Measurements from ENCODE around the gene RIN2.
"Not testable (repeated sequence)": the region's sequence is repeated elsewhere in the genome, so short reads cannot be mapped to it uniquely, and the experiment has no call there.

Gene RIN2

DNA sequence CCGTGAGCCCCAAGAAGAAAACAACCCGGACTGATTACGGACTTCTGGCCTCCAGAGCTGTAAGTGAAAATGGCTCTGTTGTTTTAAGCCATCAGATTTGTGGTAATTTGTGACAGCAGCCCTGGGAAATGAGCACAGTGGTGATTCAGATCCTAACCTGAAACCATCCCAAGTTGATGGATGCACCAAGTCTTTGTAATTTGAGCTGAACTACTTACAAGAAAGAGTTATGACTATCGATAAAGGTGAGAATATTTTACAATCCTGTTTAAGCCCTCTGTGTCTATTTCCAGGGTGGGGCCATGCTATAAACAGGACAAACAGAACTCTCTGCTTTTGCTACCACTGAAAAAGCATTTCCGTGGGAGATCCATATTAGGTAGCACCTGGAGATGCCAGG is 19.1 kb upstream of the RIN2 start:
- DNase-seq = no peak

DNA sequence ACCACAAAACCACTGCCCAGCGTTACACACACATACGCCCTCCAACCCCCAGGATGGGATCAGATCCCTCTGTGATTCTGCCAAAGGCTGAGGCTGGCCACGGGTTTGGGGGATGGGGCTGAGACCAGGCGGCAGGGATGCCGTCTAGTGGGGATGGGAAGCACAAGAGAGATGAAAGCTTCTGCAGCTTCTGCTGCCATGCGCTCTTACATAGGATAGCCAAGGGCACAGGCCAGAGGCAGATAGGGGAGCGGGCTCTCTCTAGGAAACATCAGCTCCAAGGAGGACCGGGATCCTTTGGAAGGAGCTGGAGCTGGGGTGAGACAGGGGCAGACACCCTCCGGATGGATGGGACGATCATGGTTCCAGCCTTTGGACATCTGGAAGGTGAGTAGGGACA is 18.7 kb upstream of the RIN2 start:
- DNase-seq = no peak

DNA sequence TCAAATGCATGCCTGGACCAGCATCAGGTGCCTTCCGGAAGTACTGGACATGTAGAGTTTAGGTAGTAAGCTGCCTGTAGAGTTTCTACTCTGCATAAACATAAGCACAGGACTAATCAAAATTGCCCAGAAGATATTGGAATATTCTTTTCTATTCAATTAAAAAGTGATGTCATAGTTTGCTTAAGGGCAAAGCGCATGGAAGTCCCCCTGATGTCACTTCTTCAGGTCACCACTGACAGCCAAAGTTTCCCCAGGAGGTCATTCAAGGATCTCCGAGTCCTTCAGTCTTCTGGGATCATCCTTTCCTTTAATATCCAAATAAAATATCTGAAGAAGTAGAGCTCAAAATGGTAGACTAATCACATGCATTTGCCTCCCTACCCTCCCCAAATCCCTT is 17.5 kb upstream of the RIN2 start:
- DNase-seq = no peak

DNA sequence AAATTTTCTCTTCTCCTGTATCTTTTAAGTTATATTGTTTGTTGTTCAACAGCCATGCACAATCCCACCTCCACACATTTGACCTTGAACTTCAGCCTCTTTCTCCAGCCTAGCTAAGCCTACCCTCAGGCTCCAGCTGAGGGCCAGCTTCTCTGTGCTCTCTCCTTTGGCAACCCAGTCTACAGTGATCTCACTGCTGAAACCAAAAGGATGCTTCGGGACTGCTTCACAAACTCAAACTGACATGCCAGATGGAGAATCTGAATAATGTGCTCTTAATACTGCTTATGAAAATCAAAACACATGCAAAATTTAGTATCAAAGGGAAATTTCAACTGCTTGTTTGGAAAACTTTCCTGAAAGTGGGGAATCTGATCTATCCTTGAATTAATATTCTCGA is 16.1 kb upstream of the RIN2 start:
- no peak for DNase-seq

DNA sequence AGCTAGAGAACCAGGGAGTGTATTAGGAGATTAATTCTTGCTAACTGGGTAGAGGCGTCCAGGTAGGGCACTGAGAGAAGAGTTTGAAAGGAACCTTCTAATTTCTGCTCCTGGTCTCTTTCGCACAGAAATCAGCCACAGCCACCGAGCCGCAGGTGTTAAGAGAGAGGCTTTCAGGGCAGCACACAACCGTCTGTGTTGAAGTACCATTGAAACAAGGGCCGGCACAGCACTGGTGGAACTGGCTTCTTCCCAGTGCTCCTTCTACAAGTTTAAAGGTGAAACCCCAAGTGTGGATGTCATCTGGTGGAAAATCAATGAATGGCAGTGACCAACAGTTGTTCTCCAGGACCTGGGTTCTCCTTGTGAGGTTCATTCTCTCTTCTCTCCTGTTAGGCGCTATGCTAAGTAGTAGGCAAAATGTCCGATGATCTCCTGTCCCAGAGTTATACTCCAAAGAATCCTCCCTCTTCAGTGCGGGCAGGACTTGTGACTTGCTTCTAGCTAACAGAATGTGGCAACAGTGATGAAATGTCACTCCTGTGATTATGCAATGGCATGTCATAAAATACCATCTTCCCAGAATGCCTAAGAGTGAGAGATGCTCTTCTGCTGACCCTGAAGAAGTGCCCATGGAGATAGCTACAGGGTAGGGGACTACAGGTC is 15.0 kb upstream of the RIN2 start:
- no peak for DNase-seq

DNA sequence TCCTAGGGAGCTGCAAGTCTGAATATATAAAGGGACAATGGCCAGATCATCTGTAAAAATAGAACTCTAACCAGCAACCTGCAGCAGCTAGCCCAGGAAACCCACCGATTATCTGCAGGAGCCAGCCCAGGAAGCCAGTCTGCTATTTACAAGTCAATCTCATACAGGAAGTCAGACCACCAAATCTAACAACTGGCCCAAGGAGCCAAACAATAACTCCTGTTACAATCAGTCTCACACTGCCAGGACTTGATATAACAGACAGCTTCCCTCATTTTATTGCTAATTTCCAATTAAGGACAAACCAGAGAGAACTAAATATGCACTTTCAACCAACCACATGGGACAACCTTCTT is 14.4 kb upstream of the RIN2 start:
- DNase-seq = no peak

DNA sequence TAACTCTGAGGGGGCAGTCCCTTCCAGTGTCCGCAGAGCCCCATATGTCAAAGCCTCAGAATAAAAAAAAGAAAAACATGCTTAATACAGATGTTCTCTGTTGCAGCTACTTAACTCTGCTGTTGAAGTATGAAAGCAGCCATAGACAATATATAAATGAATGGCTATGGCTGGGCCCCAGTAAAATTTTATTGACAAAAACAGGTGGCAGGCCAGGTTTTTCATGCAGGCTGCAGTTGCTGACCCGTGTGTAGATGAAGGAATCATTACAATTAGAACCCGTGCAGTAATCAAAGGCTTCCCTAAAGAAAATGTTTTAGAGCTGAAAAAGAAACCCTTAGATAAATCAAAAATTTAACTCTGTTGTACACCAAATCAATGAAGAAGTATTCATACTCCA is 13.0 kb upstream of the RIN2 start:
- no peak for DNase-seq

DNA sequence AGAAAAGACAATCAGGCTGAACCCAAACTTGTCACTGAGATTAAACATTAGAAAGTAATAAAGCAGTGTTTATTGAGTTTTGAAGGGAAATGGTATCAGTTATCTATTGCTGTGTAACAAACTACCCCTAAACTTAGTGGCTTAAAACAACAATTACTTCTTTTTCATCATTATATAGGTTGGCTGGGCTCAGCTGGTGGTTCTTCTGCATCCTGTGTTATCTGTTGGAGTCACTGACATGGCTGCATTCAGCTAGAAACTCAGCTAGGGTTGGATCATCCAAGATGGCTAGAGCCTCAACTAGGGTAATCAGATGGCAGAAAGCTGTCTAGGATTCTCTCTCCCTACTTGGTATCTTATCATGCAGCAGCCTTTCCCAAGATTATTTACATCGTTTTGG is 12.5 kb upstream of the RIN2 start:
- DNase-seq = no peak

DNA sequence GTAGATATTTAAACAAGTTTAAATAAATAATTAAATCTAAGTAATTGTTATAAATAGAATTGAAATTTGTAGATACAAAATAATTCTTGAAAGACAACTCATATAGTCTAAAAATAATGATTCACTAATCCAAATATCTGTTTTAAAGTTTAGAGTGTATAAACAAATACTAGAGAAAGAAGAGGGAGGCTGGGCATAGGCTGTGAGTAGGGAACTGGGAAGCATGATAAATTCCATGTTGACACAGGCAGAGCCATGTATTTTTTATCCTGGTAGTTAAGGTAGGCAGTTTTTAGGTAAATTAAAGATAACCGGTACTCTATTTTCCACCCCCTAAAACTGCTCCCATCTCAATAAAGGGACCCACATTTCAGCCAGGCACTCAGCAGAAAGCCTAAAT is 11.7 kb upstream of the RIN2 start:
- DNase-seq = no peak

DNA sequence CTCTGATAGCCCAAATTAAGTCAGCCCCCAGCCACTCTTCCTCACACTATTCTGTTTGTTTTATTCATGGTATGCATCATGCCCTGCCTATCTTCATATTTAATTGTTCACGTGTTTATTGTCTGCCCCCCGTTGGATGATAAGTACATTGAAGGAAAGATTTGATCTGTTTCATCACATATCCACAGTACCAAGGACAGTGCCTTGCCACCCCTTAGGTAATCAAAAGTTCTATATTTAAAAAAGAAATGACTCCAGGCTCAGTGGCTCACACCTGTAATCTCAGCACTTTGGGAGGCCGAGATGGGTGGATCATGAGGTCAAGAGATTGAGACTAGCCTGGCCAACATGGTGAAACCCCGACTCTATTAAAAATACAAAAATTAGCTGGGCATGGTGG is 10.2 kb upstream of the RIN2 start:
- no peak for DNase-seq

DNA sequence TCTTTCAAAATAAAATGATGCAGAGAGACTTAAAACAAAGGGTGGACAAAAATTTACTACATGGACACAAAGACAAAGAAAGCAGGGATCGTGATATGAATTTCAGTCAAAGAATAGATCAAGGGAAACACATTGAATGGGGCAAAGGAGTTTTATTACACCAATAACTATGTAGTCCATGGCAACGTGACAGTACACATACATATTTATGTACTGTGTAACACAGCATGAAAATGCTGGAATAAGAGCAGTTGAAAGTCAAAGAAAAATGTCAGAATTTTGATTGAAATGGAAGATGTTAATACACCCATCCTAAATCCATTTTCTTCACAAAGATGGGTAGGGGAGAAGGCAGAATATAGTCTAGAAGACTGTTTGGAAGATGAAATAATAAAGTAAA is 9.4 kb upstream of the RIN2 start:
- DNase-seq = no peak

DNA sequence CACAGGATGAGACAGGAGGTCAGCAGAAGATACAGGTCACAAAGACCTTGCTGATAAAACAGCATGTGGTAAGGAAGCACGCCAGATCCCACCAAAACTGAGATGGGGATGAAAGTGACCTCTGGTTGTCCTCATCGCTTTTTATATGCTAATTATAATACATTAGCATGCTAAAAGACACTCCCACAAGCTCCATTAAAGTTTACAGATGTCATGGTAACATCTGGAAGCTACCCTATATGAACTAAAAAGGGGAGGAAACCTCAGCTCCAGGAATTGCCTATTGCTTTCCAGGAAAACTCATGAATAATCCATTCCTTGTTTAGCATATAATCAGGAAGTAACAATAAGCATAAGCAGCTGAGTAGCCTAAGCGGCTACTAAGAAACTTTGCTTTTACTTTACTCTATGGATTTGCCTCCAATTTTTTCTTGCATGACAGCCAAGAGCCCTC is 8.4 kb upstream of the RIN2 start:
- DNase-seq = no peak

DNA sequence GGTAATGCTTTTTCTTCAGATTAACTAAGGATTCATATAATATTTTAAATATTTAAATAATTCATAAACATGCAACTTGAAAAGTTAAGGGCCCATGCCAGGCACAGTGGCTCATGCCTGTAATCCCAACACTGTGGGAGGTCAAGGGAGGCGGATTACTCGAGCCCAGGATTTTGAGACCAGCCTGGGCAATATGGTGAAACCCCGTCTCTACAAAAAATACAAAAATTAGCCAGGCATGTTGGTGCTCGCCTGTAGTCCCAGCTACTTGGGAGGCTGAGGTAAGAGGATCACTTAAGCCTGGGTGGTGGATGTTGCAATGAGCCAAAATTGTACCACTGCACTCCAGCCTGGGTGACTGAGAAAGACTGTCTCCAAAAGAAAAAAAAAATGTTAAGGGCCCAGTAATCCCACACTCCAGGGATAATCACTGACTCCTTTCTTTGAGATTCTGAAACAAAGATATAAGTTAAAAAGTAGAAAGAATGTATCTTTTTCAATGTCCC is 7.9 kb upstream of the RIN2 start:
- DNase-seq = no peak

DNA sequence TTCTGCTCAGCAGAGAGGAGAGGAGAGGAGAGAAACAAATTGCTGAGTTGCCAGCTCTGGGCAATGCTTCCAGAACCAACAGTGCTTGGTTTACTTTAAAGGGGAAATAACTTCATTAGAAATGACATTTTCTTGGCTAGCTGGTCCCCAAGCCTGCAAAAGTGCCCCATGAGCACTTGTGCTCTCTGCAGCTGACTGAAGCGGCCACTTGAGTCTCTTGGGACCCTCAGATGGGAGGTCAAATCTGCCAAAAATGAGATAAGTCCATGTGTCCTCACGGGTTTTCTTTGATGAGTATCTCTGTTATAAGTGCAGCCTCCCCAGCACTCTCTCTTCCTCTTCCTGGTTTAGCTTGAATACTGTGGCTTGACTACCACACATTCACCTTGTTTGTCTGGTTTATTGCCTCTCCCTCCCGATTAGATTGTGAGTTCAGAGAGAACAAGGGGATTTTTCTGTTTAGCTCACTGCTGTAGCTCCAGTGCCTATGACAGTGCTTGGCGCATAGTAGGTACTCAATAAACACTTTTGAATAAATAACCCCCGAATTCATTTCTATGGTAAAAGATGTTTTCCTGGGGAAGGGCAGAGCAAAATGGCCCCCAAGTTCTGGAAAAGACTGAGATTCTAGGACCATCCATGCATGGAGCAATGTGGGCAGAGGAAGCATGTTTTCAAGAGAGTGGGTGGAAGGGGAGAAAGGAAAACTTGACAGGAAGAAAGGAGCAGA is 7.0 kb upstream of the RIN2 start:
- DNase-seq = no peak

DNA sequence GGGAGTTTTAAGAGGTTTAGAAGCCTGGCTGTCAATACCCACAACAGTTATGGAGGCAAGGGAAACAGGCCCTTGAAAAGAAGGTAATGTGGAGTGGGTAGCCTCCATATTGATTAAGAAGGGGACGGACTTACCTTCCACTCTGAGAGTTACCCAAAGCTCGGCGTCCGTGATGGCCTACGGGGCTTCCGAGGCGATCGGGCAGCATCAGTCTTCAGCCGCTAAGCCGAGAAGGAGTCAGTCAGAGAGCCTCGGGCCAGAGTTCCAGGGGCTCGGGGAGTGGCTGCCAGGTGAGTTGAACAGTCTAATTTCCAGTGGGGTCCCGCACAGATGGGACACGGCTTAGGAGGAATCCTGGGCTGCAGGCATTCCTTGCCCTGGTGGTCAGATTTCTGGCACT is 3.9 kb upstream of the RIN2 start:
- DNase-seq = not testable (repeated sequence)

DNA sequence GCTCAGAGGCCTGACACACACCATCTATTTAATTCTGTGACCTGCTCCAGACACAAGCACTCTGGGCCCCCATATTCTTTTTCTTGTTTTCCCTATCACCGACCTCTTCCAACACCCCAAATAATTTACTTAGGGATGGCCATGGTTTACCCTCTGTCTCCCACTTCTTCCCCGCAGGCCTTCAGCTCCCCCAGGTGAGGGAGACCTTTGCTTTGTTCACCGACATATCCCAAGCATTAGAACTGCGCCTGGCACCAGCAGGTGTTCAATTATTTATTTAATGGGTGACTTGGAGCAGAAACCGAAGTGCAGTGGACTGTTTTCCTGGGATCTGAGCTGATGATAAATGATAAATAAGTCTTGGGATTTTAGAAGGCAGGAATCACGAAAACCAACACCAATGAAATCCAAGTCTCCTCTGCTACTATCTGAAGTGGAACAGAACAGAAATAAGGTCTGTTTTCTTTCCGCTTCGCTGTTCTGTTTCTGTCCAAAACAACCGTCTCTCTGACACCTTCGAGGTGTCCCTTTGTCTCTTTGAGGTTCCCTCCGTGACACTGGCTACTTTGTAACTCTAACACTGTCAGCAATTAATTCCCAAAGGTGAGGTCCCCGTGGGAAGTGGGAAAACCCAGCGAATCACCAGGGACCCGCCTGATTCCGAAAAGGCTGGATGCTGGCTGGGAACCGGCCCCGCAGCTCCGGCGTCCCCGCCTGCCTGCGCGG is 1.1 kb upstream of the RIN2 start:
- DNase-seq = peak; percentile 73

DNA sequence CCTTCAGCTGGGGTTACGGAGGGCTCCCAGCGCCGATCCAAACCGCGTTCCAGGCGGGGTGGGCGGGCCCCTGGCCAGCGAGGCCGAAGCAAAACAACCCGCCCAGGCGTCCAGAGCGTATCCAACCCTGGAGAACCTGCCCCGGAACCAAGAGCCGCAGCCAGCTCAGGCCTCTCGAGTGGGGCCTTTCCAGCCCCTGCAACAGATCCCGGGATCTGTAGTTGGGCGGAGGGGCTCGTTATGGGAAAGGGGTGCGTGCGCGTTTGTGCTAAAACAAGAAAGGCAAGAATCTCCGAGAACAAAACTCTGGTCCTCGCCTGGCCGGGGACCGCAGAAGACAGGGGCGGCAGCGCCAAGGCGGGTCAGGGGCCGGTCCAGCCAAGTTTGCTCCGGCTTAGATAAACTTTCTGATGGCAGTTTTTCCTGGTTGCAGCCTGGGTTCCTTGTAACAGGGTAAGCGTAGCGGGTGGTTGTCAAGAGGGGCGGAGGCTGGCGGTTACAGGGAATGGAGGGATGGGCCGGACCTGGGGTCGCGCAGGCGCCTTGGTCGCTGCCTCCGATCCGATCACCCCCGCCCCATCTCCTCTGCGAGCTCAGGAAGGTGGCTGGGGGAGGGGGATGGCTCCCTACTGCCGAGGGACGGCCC is 448 bp upstream of the RIN2 start:
- peak; percentile 96 for DNase-seq

DNA sequence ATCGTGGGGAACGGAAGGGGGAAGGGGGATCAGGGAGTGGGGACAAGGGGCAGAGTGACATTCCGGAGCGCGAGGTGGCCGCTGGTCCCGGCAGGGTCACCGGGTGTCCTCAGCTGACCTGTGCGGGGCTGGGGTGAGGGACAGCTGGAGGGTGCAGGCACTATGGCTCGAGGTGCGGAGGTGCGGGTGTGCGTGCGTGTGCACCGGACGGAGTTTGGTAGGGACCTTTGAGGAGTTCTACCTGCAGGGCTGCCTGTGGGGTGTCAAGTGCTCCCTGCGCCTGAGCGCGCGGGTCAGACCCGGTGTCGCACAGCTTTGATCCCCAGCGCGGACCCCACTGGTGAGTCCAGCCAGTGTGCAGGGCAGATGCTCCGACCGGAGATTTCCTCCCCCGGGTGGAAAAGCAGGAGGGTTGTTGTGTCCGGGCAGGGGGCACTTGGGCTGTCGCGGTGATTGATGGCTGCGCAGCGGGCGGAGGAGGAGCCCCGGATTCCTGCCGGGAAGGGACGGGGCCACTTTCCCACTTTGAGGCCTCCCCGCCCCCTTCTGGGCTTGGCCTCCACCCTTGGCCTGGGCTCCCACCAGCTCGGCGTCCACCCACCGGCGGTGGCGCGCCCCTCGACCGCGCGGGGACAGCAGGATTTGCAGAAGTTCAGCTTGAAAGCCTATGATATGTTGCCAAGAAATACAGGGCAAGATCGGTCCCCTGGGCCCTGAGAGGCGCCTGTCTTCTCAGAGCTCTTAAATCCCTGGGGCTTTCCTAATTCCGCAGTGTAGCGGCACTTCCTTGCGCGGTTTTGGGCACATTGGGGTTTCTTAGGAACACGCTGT is 658 bp downstream of the RIN2 start:
- DNase-seq = peak; percentile 90

DNA sequence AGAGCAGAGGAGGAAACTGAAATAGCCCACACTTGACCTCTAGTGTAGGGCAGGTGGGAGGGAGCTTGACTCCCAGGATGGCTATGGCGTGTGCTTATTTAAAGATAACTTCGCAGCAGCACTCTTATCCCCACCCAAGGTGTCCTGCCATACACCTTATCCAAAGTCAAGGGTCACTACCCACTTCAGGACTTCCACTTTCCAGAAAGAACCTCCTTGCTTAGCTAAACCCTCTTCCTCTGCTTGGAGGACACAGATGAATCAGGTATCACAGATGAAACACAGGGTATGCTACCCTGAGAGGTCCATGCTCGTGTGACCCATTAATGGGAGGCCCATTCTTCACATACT is 2.3 kb downstream of the RIN2 start:
- DNase-seq = no peak

DNA sequence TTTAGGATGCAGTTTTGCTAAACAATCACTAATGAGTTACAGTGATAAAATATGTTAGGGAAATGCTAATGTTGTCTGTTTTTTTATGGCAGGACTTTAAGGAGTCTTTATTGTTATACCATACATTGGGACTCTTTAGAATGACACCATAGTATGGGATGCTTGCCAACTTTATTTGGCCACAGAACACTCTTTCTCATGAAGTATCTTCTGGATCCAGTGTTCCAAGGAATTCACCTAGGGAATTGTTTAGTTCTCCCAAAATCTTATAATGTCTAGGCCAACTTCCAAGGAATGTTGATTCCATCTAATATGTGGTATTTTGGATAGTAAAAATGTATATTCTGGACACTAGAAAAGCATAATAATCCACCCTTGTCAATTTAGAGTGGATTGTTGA is 3.3 kb downstream of the RIN2 start:
- no peak for DNase-seq

DNA sequence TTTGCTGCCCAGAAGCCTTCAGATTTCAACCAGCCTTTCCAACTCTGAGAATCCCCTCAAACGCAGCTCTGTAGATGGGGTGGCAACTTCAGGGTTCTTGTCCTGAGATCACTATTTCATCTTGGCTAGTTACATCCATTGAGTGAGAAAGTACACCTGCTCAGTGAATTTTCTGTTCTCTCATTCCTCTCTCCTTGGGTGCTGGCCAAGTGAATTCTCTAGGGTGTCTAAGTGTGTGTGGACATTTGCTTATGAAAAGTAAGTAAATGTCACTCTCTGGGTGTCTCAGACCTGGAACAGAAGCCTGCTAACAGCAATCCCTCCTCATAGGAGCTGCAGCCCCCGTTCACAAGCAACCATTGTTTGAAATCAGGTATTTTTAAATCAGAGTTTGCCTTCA is 3.8 kb downstream of the RIN2 start:
- DNase-seq = no peak

DNA sequence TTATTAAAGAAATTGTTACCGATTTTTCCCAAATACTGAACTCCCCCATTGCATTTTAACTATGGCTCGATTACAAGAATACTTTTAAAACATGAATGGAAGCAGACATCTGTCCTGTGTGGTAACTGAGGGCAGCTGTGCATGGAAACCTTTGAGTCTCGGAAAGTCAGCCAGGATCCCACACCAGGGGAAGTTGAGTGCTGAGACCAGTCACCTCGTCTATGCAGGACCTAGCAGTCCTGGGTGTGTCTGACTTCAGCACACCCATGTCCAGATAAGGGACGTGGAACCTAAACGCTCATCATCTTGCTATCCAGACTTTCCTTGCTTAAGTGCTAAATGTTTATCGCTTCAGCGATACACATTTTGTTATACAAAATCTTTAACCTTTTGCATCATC is 6.1 kb downstream of the RIN2 start:
- no peak for DNase-seq

DNA sequence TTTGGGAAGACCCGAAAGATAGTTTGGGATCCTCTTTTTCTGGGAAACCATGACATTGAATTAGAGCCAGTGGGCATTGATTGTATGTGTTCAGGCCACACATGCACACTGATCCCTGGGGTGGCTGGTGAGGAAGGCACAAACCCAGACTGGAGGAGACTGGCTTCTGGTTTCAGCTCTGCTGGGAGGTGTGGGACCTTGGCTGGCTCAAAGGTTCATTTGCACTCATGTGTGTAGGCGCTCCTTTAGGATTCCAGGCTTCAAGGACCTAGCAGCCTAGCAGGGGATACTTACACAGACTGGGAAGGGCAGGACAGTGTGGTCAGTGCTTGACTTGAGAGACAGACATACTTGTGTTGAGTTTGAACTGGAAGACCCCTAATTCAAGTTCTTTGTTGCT is 7.2 kb downstream of the RIN2 start:
- no peak for DNase-seq

Measured in retina (tissue), 1 donor.